OCI-LY7 (cell line): ENCODE measurements around the gene SRP68. TPM values are rescaled to one million over a fixed set of nuclear protein-coding genes. Genes with fewer than 3 reads are reported as not detected.

Experiments
- BruUV-seq: library from RNA; stranded (reverse); fragments of 400-500 nt; replicated peaks from 2 replicates; lab custom pipeline; 2021; lab: Mats Ljungman, UMichigan
- CTCF ChIA-PET: fragments of 300-600 bp; sonication (Branson Sonifier 250); formaldehyde crosslinking; loops from one replicate; lab custom pipeline; 2022; ENCODE audit warnings: antibody characterized with exemption; ENCODE audit not compliant: unreplicated experiment; lab: Charles Lee
- POLR2A ChIA-PET: fragments of 300-600 bp; sonication (Branson Sonifier 250); formaldehyde crosslinking; loops from one replicate; lab custom pipeline; 2022; ENCODE audit warnings: antibody characterized with exemption; lab: Charles Lee
- DNase-seq: peaks from one replicate; pipeline ENCODE4 v3.0.0-alpha.2; 2015; ENCODE audit warnings: low spot score
- H2AFZ ChIP-seq: fragments of 200-600 bp; sonication (generic), shearing (Covaris generic); 2 replicates; pipeline ENCODE4 v1.6.1; 2014; ENCODE audit warnings: mild to moderate bottlenecking, antibody characterized with exemption, low read length, moderate library complexity
- H3K27ac ChIP-seq: fragments of 200-600 bp; sonication (generic); 2 replicates; pipeline ENCODE4 v1.5.1; 2014; ENCODE audit warnings: mixed run types, low read depth, mild to moderate bottlenecking, moderate library complexity, low read length, inconsistent platforms; ENCODE audit not compliant: poor library complexity, severe bottlenecking
- H3K36me3 ChIP-seq: fragments of 200-600 bp; sonication (generic); 2 replicates; pipeline ENCODE4 v1.6.1; 2014; ENCODE audit warnings: mild to moderate bottlenecking, antibody characterized with exemption, low read length, moderate library complexity, mixed read lengths; ENCODE audit not compliant: insufficient read depth
- H3K4me1 ChIP-seq: fragments of 200-600 bp; sonication (generic); 2 replicates; pipeline ENCODE4 v1.5.1; 2014; ENCODE audit warnings: mild to moderate bottlenecking, low read length; ENCODE audit not compliant: insufficient read depth, poor library complexity, severe bottlenecking
- H3K4me2 ChIP-seq: fragments of 200-600 bp; sonication (generic); 2 replicates; pipeline ENCODE4 v1.6.1; 2014; ENCODE audit warnings: mild to moderate bottlenecking, low read length
- H3K4me3 ChIP-seq: fragments of 200-600 bp; sonication (generic); 2 replicates; pipeline ENCODE4 v1.5.1; 2014; ENCODE audit warnings: mild to moderate bottlenecking, low read depth, low read length; ENCODE audit not compliant: poor library complexity, severe bottlenecking
- H3K79me2 ChIP-seq: fragments of 200-600 bp; sonication (generic); 2 replicates; pipeline ENCODE4 v1.6.1; 2016; ENCODE audit warnings: low read depth, mild to moderate bottlenecking, low read length, moderate library complexity, mixed read lengths; ENCODE audit not compliant: insufficient read depth
- H3K9me2 ChIP-seq: fragments of 200-600 bp; sonication (generic); 2 replicates; pipeline ENCODE4 v1.6.1; 2016; ENCODE audit warnings: mild to moderate bottlenecking, low read length, mixed read lengths; ENCODE audit not compliant: insufficient read depth
- H3K9me3 ChIP-seq: fragments of 200-600 bp; sonication (generic); 2 replicates; pipeline ENCODE4 v1.6.1; 2014; ENCODE audit warnings: mild to moderate bottlenecking, mixed run types, low read length, mixed read lengths
- H4K20me1 ChIP-seq: fragments of 200-600 bp; sonication (generic); 2 replicates; pipeline ENCODE4 v1.6.1; 2014; ENCODE audit warnings: mild to moderate bottlenecking, antibody characterized with exemption, low read length, moderate library complexity, mixed read lengths; ENCODE audit not compliant: insufficient read depth
- CTCF ChIP-seq: fragments of 200-600 bp; sonication (generic); conservative IDR thresholded peaks from 2 replicates; pipeline ENCODE4 v1.5.1; 2014; ENCODE audit warnings: mild to moderate bottlenecking, antibody characterized with exemption, low read length, moderate library complexity, mixed read lengths
- EZH2phosphoT487 ChIP-seq: fragments of 200-600 bp; sonication (generic); IDR thresholded peaks from 2 replicates; pipeline ENCODE4 v1.6.1; 2018; ENCODE audit warnings: low read depth, borderline replicate concordance, mild to moderate bottlenecking, mixed run types, antibody characterized with exemption, low read length, moderate library complexity, mixed read lengths
- intact Hi-C: fragments of 100-400 bp; cut with micrococcal nuclease; formaldehyde crosslinking; loops from one replicate; pipeline ENCODE4 v1.10.0; 2022; ENCODE audit not compliant: unreplicated experiment
- total RNA-seq, 2 experiments: library from RNA; depleted of rRNA in 1 of 2; stranded (reverse); fragments of >200 nt in 1 of 2; shearing (Covaris generic) in 1 of 2; gene quantifications; 2 replicates each; pipeline ENCODE4 v1.2.3, GENCODE V29; 2014 to 2022

Gene SRP68
- total RNA-seq, 2 experiments from 2014 or later, result 54.0 to 200 TPM

GRCh38 chr17:76040376-76040775 lies 31.9 kb downstream of the SRP68 start:
- intact Hi-C loops, result no loop called here
- BruUV-seq, result no TSS peak
- peaks cover 82% of the 10 kb centered on the region for H3K36me3 ChIP-seq
- TF ChIP-seq CTCF (no peak), EZH2phosphoT487 (no peak)
- ChIA-PET CTCF (no interaction called here), POLR2A (no interaction called here)
- no peaks in the 10 kb centered on the region for H4K20me1 ChIP-seq
- H3K4me1 ChIP-seq, result no peaks in the 10 kb centered on the region
- no peak overlapping the region for H3K27ac ChIP-seq
- H3K9me3 ChIP-seq, result no peaks in the 10 kb centered on the region
- H3K79me2 ChIP-seq, result no peaks in the 10 kb centered on the region
- no peak overlapping the region for H2AFZ ChIP-seq
- no peak overlapping the region for H3K4me3 ChIP-seq
- H3K4me2 ChIP-seq, result no peak overlapping the region
- no peaks in the 10 kb centered on the region for H3K9me2 ChIP-seq
- DNase-seq, result no peak

GRCh38 chr17:76039121-76039520 lies 33.2 kb downstream of the SRP68 start:
- H2AFZ ChIP-seq, result no peak overlapping the region
- H4K20me1 ChIP-seq, result no peaks in the 10 kb centered on the region
- peaks cover 69% of the 10 kb centered on the region for H3K36me3 ChIP-seq
- DNase-seq, result no peak
- CTCF ChIA-PET, result no interaction called here
- H3K9me2 ChIP-seq, result no peaks in the 10 kb centered on the region
- no peak overlapping the region for H3K4me3 ChIP-seq
- TF ChIP-seq CTCF, result no peak
- no peak for TF ChIP-seq EZH2phosphoT487
- no peaks in the 10 kb centered on the region for H3K4me1 ChIP-seq
- no peak overlapping the region for H3K4me2 ChIP-seq
- intact Hi-C loops, result no loop called here
- no peaks in the 10 kb centered on the region for H3K9me3 ChIP-seq
- no peaks in the 10 kb centered on the region for H3K79me2 ChIP-seq
- TSS peak; percentile 88 for BruUV-seq
- H3K27ac ChIP-seq, result no peak overlapping the region
- POLR2A ChIA-PET, result interaction anchor here (0.6 to 1.1 kb wide), 2 partner anchors 8 to 326 kb away, joined by 3 to 6 read pairs; no protein-coding TSS in a partner anchor

- Histone ChIP-seq H2AFZ (no peak overlapping the region), H4K20me1 (no peaks in the 10 kb centered on the region), H3K4me3 (no peak overlapping the region), H3K27ac (no peak overlapping the region), H3K4me2 (no peak overlapping the region), H3K36me3 (peaks cover 59% of the 10 kb centered on the region), H3K9me3 (no peaks in the 10 kb centered on the region), H3K4me1 (no peaks in the 10 kb centered on the region), H3K79me2 (no peaks in the 10 kb centered on the region), H3K9me2 (no peaks in the 10 kb centered on the region)
- intact Hi-C loops, result no loop called here
- no TSS peak for BruUV-seq
- no peak for TF ChIP-seq CTCF
- TF ChIP-seq EZH2phosphoT487, result no peak
- ChIA-PET POLR2A (no interaction called here), CTCF (no interaction called here)
- no peak for DNase-seq
These were observed 34.3 kb downstream of the SRP68 start for GRCh38 chr17:76038050-76038449.
